GM18517 (cell line): ENCODE measurements around the gene RRAS2.
"Not testable (repeated sequence)": the region's sequence is repeated elsewhere in the genome, so short reads cannot be mapped to it uniquely, and the experiment has no call there.

Source experiments
- ATAC-seq: cut with Tn5 transposase; IDR thresholded peaks from one replicate; pipeline ENCODE4 v1.9.1; 2021; ENCODE audit warnings: mild to moderate bottlenecking, moderate library complexity; ENCODE audit not compliant: unreplicated experiment

The RRAS2 gene

DNA sequence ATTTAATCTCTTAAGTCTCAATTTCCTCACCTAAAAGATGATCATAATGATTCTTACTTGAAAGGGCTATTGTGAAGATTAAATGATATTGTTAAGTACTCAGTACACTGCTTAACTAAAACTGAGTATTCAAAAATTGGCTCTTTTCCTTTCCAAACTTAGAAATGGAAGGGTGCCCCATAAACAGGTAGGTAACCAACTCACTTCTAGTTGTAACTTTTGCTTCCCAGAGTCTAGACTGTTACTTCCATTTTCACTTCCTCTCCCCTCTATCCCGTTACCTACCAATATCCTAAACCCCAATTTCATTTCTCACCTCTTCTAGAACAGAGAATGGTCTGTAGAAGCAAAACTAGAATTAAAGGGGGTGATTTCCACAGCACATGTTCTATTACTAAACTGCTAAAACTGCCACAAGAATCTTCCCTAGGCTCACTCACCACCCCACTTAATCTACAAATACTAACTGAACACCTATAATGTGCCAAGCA is 50.0 kb downstream of the RRAS2 start:
- peak; percentile 62 for ATAC-seq

- peak; percentile 40 for ATAC-seq
Measured at GRCh38 chr11:14308114-14308896, 50.7 kb downstream of the RRAS2 start.

- no peak for ATAC-seq
Measured at GRCh38 chr11:14306481-14306880, 52.5 kb downstream of the RRAS2 start.

DNA sequence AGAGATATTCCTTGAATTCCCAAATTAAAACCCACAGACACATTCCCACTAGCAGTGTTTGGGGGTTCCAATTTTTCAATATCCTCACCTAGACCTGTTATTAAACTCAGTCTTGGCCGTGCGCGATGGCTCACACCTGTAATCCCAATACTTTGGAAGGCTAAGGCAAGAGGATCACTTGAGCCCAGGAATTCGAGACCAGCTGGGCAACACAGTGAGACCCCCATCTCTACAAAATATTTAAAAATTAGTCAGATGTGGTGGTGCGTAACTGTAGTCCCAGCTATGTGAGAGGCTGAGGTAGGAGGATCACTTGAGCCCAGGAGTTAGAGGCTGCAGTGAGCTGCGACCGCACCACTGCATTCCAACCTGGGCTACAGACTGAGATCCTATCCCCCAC is 53.3 kb downstream of the RRAS2 start:
- no peak for ATAC-seq

- no peak for ATAC-seq
Measured at GRCh38 chr11:14304601-14305000, 54.4 kb downstream of the RRAS2 start.

GRCh38 chr11:14300661-14301304 is 58.2 kb downstream of the RRAS2 start:
- peak; percentile 75 for ATAC-seq

GRCh38 chr11:14299921-14300320 is 59.1 kb downstream of the RRAS2 start:
- no peak for ATAC-seq

DNA sequence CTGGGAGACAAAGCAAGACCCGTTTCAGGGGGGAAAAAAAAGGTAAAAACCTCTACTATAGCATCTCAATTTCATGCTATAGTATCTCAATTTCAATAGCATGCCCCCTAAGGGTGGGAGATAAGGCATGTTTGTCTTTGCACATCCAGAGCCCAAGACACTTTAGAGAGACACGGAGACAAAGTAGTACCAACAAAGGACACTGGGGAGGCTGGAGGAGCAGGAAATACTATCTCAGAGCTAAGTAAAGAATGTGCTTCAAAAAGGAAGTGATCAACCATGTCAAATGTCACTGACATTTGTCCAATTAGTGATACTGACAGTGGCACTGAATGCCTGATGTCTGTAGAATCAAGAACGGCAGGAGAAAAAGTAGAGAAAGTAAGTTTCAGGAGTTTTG is 68.6 kb downstream of the RRAS2 start:
- ATAC-seq: no peak

GRCh38 chr11:14288189-14288935 is 70.6 kb downstream of the RRAS2 start:
- ATAC-seq: no peak

GRCh38 chr11:14278869-14279268 is 80.1 kb downstream of the RRAS2 start:
- not testable (repeated sequence) for ATAC-seq

DNA sequence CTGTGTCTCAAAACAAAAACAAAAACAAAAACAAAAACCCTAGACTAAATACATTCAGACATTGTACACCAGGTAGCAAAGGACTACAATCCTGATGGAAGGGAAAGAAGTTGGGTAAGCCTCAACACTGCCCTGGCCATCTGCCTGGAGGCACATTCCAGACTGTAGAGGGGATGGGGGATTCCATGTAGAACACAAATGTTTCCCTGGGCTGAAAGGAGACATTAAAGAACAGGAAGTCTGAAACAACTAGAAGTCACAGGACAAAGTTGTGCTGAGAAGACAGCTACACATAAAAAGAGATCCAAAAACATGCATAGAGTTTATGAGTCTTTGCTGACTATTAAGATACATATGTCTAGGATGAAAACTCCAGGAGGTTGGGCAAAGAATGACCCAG is 83.9 kb downstream of the RRAS2 start:
- no peak for ATAC-seq

DNA sequence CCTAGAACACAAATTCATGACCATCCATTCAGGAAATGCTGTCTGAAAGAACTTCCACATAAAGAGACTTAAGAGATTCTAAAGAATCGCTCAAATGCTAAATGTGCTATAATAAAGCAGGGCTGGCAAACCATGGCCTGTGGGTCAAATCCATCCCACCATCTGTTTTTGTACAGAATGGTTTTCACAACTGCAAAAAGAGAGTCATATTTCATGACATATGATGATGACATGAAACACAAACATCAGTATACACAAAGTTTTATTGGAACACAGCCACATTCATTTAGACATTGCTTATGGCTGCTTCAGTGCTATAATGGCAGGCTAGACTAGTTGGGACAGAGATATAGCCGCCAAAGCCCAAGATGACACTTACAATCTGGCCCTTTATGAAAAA is 85.1 kb downstream of the RRAS2 start:
- no peak for ATAC-seq

GRCh38 chr11:14270690-14271542 is 88.1 kb downstream of the RRAS2 start:
- ATAC-seq: peak; percentile 61

DNA sequence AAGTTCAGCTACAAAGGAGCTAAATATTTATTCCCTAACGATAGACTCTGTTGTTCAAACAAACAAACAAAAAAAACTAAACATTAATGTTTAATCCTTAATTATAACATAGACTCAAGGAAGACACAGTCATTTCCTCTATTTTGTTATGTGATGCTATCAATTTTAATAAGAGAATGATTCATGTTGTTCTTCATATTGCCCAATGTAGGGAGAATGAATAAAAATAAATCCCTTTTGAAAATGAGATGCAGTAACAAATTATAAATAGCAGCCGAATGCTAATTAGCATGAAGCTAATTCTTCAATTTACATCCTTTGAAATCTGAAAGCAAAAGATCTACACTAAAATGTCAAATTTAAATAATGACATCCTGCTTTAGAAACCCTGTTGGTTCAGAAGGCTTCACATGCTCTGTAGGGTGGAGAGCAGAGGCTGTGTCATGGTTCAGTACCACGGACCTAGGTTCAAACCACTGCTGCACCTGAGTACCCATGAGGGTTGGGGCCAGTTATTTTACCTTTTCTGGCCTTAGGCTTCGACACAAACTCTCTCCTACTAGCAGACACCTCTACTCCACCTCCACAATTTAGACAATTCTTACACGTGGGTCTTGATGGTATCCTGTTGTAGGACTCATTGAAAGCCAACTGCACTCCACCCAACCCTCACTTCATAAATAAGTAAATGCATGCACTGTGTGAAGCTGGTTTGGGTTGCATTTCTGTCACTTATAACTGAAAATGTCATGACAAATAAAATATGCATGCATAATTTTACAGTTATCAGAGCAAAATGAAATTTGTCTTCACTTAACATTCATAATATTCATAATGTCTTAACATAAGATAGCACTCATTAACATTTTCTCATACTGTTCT is 89.0 kb downstream of the RRAS2 start:
- peak; percentile 43 for ATAC-seq

GRCh38 chr11:14267861-14268635 is 90.9 kb downstream of the RRAS2 start:
- no peak for ATAC-seq

- no peak for ATAC-seq
Measured at GRCh38 chr11:14266622-14267021, 92.4 kb downstream of the RRAS2 start.

- no peak for ATAC-seq
Measured at GRCh38 chr11:14264966-14265365, 94.0 kb downstream of the RRAS2 start.

DNA sequence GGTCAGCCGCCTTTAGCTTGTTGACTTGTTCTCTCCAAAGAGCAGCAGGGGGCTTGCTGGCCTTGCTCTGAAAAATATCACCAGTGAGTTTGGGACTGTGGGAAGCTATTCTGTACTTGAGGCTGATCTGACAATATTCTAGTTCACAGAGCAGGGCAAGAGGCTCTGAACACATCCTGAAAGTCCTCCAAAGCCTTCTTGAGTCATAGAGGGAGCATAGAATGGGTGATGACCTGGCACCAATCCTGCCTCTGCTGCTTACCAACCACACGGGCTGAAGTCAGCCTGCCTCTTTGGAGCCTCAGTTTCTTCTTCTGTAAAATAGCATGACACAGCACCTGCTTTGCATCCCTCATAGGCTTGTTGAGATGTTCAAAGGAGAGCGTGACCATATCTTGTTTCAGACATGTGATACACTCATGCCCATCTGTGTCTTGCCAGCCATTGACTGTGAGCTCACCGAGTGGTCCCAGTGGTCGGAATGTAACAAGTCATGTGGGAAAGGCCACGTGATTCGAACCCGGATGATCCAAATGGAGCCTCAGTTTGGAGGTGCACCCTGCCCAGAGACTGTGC is 96.6 kb downstream of the RRAS2 start:
- no peak for ATAC-seq

GRCh38 chr11:14261066-14261465 is 97.9 kb downstream of the RRAS2 start:
- ATAC-seq: no peak
